CD4-positive, alpha-beta T cell treated with Interleukin-21 for 1 hour (primary cell): ENCODE measurements around the gene ZNF678.
"Not testable (repeated sequence)": the region's sequence is repeated elsewhere in the genome, so short reads cannot be mapped to it uniquely, and the experiment has no call there.

ENCODE experiments used
- DNase-seq: peaks from one replicate; pipeline ENCODE4 v3.0.0-alpha.2; 2020

The ZNF678 gene

GRCh38 chr1:227607336-227607898 lies 44.1 kb downstream of the ZNF678 start:
- DNase-seq = no peak

GRCh38 chr1:227612658-227613057 lies 49.3 kb downstream of the ZNF678 start:
- DNase-seq = no peak

GRCh38 chr1:227613526-227613925 lies 50.2 kb downstream of the ZNF678 start:
- no peak for DNase-seq

- DNase-seq = no peak
Measured at GRCh38 chr1:227621211-227621610, 57.9 kb downstream of the ZNF678 start.

- no peak for DNase-seq
Measured at GRCh38 chr1:227622739-227623475, 59.6 kb downstream of the ZNF678 start.

- no peak for DNase-seq
Measured at GRCh38 chr1:227632325-227632724, 69.0 kb downstream of the ZNF678 start.

GRCh38 chr1:227635596-227635995 lies 72.2 kb downstream of the ZNF678 start:
- DNase-seq = no peak

GRCh38 chr1:227654431-227654830 lies 91.1 kb downstream of the ZNF678 start:
- DNase-seq = no peak

- DNase-seq = no peak
Measured at GRCh38 chr1:227654858-227655752, 91.7 kb downstream of the ZNF678 start.

- DNase-seq = no peak
Measured at GRCh38 chr1:227661495-227661894, 98.1 kb downstream of the ZNF678 start.

GRCh38 chr1:227662933-227663332 lies 99.6 kb downstream of the ZNF678 start:
- DNase-seq = no peak

GRCh38 chr1:227666286-227666685 lies 102.9 kb downstream of the ZNF678 start:
- no peak for DNase-seq

- DNase-seq = no peak
Measured at GRCh38 chr1:227673441-227673840, 110.1 kb downstream of the ZNF678 start.

GRCh38 chr1:227685807-227686206 lies 122.5 kb downstream of the ZNF678 start:
- DNase-seq = no peak

- DNase-seq = no peak
Measured at GRCh38 chr1:227697321-227697864, 134.0 kb downstream of the ZNF678 start.

- not testable (repeated sequence) for DNase-seq
Measured at GRCh38 chr1:227701631-227702030, 138.3 kb downstream of the ZNF678 start.

GRCh38 chr1:227707846-227708245 lies 144.5 kb downstream of the ZNF678 start:
- DNase-seq = no peak

- no peak for DNase-seq
Measured at GRCh38 chr1:227709451-227709850, 146.1 kb downstream of the ZNF678 start.

- DNase-seq = not testable (repeated sequence)
Measured at GRCh38 chr1:227710474-227710873, 147.1 kb downstream of the ZNF678 start.

GRCh38 chr1:227712648-227713047 lies 149.3 kb downstream of the ZNF678 start:
- DNase-seq = no peak

GRCh38 chr1:227718932-227719331 lies 155.6 kb downstream of the ZNF678 start:
- DNase-seq = no peak

- no peak for DNase-seq
Measured at GRCh38 chr1:227723474-227723873, 160.1 kb downstream of the ZNF678 start.

GRCh38 chr1:227725046-227725445 lies 161.7 kb downstream of the ZNF678 start:
- no peak for DNase-seq
